GM18505 (cell line): ENCODE measurements around the gene TMOD4.
"Not testable (repeated sequence)": the region's sequence is repeated elsewhere in the genome, so short reads cannot be mapped to it uniquely, and the experiment has no call there.

Experiments used
- ATAC-seq: cut with Tn5 transposase; IDR thresholded peaks from one replicate; pipeline ENCODE4 v1.9.1; 2021; ENCODE audit not compliant: unreplicated experiment
- POLR2A ChIP-seq: IDR thresholded peaks from 4 replicates; pipeline ENCODE4 v1.6.1; 2011; ENCODE audit warnings: borderline replicate concordance; ENCODE audit not compliant: insufficient read depth, insufficient read length; ENCODE audit errors: extremely low read depth

The TMOD4 gene

GRCh38 chr1:151175863-151176262 is at the start of gene TMOD4:
Gene TMOD4, minus strand, starts transcription at chr1:151175981. Its CDS starts 1,106 bp downstream, at chr1:151174875.
- no peak for ATAC-seq
- TF ChIP-seq POLR2A, result no peak

GRCh38 chr1:151222130-151222529 is 46.3 kb upstream of the TMOD4 start:
- no peak for TF ChIP-seq POLR2A
- ATAC-seq, result no peak

GRCh38 chr1:151221616-151222015 is 45.8 kb upstream of the TMOD4 start:
- no peak for ATAC-seq
- no peak for TF ChIP-seq POLR2A

DNA sequence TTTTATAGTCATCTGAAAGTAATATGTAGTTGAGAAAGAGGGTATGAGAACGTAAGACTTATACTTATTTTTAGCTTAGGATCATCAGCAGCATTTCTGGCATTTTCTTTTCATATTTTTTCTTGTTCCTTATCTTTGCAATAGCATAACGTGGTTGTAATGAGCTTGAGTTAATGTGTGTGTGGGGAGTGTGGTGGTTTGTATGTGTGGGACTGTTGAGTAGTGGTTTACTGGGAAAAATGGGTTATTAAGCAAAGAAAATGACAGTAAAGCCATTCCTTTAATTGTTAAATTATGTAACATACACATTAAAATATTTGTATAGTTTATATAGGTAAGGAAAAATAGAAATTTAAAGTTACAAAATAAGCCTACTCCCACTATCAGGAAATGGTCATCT is 37.8 kb upstream of the TMOD4 start:
- TF ChIP-seq POLR2A, result no peak
- no peak for ATAC-seq

DNA sequence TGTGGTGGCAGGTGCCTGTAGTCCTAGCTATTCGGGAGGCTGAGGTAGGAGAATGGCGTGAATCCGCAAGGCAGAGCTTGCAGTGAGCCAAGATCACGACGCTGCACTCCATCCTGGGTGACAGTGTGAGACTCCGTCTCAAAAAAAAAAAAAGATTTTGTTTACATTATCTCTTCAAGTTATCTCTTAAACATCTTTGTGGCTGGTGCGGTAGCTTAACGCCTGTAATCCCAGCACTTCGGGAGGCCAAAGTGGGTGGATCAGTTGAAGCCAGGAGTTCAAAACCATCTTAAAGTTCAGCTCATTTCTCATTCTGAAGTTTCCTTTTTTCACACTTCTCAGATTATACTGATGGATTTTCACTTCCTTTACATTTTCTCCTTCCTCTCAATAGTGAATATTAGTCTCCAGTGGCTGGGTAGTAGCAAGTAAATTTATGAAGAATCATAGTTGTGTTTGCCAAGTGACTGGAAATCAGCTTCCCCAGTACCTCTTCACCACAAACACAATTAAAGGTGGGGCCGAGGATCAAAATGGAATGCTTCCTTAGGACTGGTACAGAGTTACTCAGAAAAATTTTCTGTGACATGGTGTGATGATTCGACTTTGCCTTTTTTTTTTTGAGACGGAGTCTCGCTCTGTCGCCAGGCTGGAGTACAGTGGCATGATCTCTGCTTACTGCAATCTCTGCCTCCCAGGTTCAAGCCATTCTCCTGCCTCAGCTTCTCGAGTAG is 36.4 kb upstream of the TMOD4 start:
- TF ChIP-seq POLR2A, result no peak
- no peak for ATAC-seq

DNA sequence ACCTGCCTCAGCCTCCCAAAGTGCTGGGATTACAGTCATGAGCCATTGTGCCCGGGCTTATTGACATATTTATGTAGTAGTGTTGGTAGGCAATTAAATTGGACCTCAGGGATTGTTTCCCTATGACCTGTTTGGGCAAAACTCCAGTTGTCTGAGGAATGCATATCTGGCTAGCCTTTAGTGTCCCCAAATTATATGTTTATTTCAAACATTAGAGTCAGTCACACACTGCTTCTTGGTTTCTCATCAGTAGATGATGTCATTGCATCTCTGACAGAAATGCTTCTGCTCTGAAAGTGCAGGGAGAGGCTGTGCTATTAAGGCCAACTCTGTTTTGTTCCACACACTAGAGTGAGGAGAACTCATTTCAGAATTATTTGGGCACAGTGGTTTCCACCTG is 35.0 kb upstream of the TMOD4 start:
- no peak for ATAC-seq
- TF ChIP-seq POLR2A, result no peak

DNA sequence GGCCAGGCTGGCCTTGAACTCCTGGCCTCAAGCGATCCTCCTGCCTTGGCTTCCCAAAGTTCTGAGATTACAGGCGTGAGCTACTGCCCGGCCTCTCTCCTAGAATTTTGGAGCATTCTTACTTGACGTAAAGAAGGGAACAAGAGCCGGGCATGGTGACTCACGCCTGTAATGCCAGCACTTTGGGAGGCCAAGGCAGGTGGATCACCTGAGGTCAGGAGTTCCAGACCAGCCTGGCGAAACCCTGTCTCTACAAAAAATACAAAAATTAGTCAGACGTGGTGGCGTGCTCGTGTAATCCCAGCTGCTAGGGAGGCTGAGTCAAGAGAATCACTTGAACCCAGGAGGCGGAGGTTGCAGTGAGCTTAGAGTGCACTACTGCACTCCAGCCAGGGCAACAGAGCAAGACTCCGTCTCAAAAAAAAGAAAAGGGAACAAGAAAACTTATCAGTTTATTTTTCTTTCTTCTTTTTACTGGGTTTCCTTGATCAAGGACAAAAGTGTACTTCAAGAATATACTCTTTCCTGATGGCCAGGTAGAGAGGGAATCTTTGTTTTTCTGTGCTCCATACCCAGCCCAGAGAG is 29.7 kb upstream of the TMOD4 start:
- ATAC-seq, result not testable (repeated sequence)

DNA sequence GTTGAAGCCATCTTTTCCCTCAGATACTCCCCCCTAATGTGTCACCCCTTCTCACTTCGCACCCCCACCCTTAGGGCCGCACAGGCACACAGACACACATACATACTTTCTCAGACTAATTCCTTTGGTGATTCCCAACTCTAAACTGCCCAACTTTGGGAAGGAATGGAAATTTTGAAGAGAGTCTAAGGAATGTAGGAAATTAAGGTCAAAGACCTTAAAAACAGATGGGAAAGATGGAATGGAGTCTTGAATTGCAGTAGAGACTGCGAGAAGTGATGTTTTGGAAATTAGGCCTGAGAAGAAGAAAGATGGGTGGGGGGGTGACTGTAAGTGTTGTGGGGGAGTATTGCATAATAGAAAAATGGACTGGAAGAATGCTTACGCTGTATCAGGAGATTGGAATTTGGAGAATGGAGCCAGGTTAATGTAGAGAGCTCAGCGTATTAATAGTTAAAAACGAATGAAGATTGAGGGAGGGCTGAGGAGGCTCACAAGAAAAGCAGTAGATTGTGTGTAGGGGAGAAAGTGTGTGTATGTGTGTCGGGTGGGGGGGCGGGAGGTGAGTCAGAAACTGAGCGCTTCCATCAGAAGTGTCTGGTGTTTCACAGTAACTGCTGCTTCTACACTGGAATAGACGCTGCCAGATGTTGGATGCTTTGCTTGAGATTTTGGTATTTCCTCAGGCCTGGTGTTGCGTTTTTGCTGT is 24.2 kb upstream of the TMOD4 start:
- TF ChIP-seq POLR2A, result no peak
- no peak for ATAC-seq

GRCh38 chr1:151198254-151199127 is 22.7 kb upstream of the TMOD4 start, which contains the start of gene PIP5K1A:
Gene PIP5K1A, plus strand, starts transcription at chr1:151198552. Its CDS starts 445 bp downstream, at chr1:151198997.
- peak; percentile 81 for ATAC-seq
- TF ChIP-seq POLR2A, result peak; percentile 91

GRCh38 chr1:151197863-151198253 is 22.1 kb upstream of the TMOD4 start:
- no peak for ATAC-seq
- no peak for TF ChIP-seq POLR2A

GRCh38 chr1:151196292-151196800 is 20.6 kb upstream of the TMOD4 start:
- no peak for TF ChIP-seq POLR2A
- ATAC-seq, result no peak

- ATAC-seq, result not testable (repeated sequence)
Observed at GRCh38 chr1:151194894-151195594, 19.3 kb upstream of the TMOD4 start.
